ENCODE results near the gene PRR11.

The PRR11 gene

GRCh38 chr17:59111539-59111938 is 44.0 kb upstream of the PRR11 start:
- Histone ChIP-seq H3K9ac (ENCODE audit: low read length) (no peak overlapping the region), H4K20me1 (ENCODE audit: low read depth, low read length) (no peaks in the 10 kb centered on the region), H3K36me3 (ENCODE audit: low read length) (peaks cover 21% of the 10 kb centered on the region), H2AFZ (ENCODE audit: low read depth, low read length, severe bottlenecking) (no peak overlapping the region), H3K4me2 (ENCODE audit: low read depth, low read length, poor library complexity, severe bottlenecking) (peak overlapping the region; percentile 26), H3K27ac (ENCODE audit: low read depth, low read length) (no peak overlapping the region), H3F3A (ENCODE audit: insufficient read depth) (peaks cover 40% of the 10 kb centered on the region), H3K4me3 (ENCODE audit: insufficient read depth, low read length, poor library complexity, severe bottlenecking) (no peak overlapping the region), H3K9me2 (replicated peaks; ENCODE audit: insufficient read depth, low read length) (no peaks in the 10 kb centered on the region), H3K27me3 (ENCODE audit: low read length) (no peaks in the 10 kb centered on the region), H3K9me3 (ENCODE audit: insufficient read depth, low read length) (no peaks in the 10 kb centered on the region), H3K79me2 (ENCODE audit: insufficient read depth, low read length) (peaks cover 55% of the 10 kb centered on the region)
- TF ChIP-seq EZH2phosphoT487 (conservative IDR thresholded peaks at IDR 0.05; ENCODE audit: low read length): no peak
- TF ChIP-seq, protein P1, sequence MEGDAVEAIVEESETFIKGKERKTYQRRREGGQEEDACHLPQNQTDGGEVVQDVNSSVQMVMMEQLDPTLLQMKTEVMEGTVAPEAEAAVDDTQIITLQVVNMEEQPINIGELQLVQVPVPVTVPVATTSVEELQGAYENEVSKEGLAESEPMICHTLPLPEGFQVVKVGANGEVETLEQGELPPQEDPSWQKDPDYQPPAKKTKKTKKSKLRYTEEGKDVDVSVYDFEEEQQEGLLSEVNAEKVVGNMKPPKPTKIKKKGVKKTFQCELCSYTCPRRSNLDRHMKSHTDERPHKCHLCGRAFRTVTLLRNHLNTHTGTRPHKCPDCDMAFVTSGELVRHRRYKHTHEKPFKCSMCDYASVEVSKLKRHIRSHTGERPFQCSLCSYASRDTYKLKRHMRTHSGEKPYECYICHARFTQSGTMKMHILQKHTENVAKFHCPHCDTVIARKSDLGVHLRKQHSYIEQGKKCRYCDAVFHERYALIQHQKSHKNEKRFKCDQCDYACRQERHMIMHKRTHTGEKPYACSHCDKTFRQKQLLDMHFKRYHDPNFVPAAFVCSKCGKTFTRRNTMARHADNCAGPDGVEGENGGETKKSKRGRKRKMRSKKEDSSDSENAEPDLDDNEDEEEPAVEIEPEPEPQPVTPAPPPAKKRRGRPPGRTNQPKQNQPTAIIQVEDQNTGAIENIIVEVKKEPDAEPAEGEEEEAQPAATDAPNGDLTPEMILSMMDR (IDR thresholded peaks at IDR 0.05; ENCODE audit: insufficient read depth, low read length, poor library complexity, severe bottlenecking): no peak

DNA sequence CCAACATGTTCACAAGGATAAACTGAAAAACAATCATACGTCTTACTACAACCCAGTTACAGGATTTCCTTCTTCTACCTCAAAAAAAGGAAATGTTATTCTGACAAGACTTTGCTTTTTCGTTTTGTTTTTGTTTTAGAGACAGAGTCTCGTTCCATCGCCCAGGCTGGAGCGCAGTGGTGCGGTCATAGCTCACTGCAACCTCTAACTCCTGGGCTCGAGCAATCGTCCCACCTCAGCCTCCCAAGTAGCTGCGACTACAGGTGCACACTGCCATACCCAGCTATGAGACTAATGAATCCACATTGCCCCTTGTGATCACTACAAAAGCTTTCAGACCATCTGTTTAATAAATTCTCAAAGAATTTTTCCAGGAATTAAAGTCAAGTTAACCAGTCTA is 40.1 kb upstream of the PRR11 start:
- Histone ChIP-seq H3K79me2 (ENCODE audit: insufficient read depth, low read length) (peaks cover 42% of the 10 kb centered on the region; the same call in 1 of the 2 replicates), H3K36me3 (ENCODE audit: low read length) (peaks cover 35% of the 10 kb centered on the region), H3K9ac (ENCODE audit: low read length) (no peak overlapping the region)

GRCh38 chr17:59121901-59122480 is 33.6 kb upstream of the PRR11 start:
- Histone ChIP-seq H3K9me2 (replicated peaks; ENCODE audit: insufficient read depth, low read length) (no peaks in the 10 kb centered on the region), H3F3A (ENCODE audit: insufficient read depth) (peaks cover 17% of the 10 kb centered on the region; the same call in 1 of the 2 replicates), H3K27ac (ENCODE audit: low read depth, low read length) (no peak overlapping the region), H3K79me2 (ENCODE audit: insufficient read depth, low read length) (peaks cover 47% of the 10 kb centered on the region), H3K9ac (ENCODE audit: low read length) (no peak overlapping the region), H2AFZ (ENCODE audit: low read depth, low read length, severe bottlenecking) (no peak overlapping the region), H3K36me3 (ENCODE audit: low read length) (peaks cover 24% of the 10 kb centered on the region; the same call in 1 of the 2 replicates), H4K20me1 (ENCODE audit: low read depth, low read length) (peaks cover 9% of the 10 kb centered on the region; the same call in 1 of the 2 replicates), H3K9me3 (ENCODE audit: insufficient read depth, low read length) (no peaks in the 10 kb centered on the region), H3K4me2 (ENCODE audit: low read depth, low read length, poor library complexity, severe bottlenecking) (no peak overlapping the region), H3K27me3 (ENCODE audit: low read length) (no peaks in the 10 kb centered on the region), H3K4me3 (ENCODE audit: insufficient read depth, low read length, poor library complexity, severe bottlenecking) (no peak overlapping the region)
- no peak for TF ChIP-seq EZH2phosphoT487 (conservative IDR thresholded peaks at IDR 0.05; ENCODE audit: low read length)
- TF ChIP-seq, protein P1 (IDR thresholded peaks at IDR 0.05; ENCODE audit: insufficient read depth, low read length, poor library complexity, severe bottlenecking): no peak

More for the DNA sequence above, 40.1 kb upstream of the PRR11 start:
- H3K4me2 ChIP-seq (ENCODE audit: low read depth, low read length, poor library complexity, severe bottlenecking): no peak overlapping the region
- TF ChIP-seq EZH2phosphoT487 (conservative IDR thresholded peaks at IDR 0.05; ENCODE audit: low read length): no peak
- TF ChIP-seq, protein P1 (IDR thresholded peaks at IDR 0.05; ENCODE audit: insufficient read depth, low read length, poor library complexity, severe bottlenecking): no peak
- no peak overlapping the region for H3K4me3 ChIP-seq (ENCODE audit: insufficient read depth, low read length, poor library complexity, severe bottlenecking)
- peaks cover 36% of the 10 kb centered on the region for H3F3A ChIP-seq (ENCODE audit: insufficient read depth)
- no peak overlapping the region for H3K27ac ChIP-seq (ENCODE audit: low read depth, low read length)
- no peaks in the 10 kb centered on the region for H3K9me3 ChIP-seq (ENCODE audit: insufficient read depth, low read length)
- no peaks in the 10 kb centered on the region for H3K27me3 ChIP-seq (ENCODE audit: low read length)
- H4K20me1 ChIP-seq (ENCODE audit: low read depth, low read length): 0 out of 2 replicates have a peak, but pooled peaks cover 6% of the 10 kb centered on the region
- H3K9me2 ChIP-seq (replicated peaks; ENCODE audit: insufficient read depth, low read length): no peaks in the 10 kb centered on the region
- no peak overlapping the region for H2AFZ ChIP-seq (ENCODE audit: low read depth, low read length, severe bottlenecking)
